HG02763 (cell line): ENCODE data around the gene CLDN19.

Source experiments
- ATAC-seq: cut with Tn5 transposase; IDR thresholded peaks from one replicate; pipeline ENCODE4 v1.9.1; 2021; ENCODE audit warnings: mild to moderate bottlenecking, moderate library complexity; ENCODE audit not compliant: unreplicated experiment

CLDN19 gene, protein sequence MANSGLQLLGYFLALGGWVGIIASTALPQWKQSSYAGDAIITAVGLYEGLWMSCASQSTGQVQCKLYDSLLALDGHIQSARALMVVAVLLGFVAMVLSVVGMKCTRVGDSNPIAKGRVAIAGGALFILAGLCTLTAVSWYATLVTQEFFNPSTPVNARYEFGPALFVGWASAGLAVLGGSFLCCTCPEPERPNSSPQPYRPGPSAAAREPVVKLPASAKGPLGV

DNA sequence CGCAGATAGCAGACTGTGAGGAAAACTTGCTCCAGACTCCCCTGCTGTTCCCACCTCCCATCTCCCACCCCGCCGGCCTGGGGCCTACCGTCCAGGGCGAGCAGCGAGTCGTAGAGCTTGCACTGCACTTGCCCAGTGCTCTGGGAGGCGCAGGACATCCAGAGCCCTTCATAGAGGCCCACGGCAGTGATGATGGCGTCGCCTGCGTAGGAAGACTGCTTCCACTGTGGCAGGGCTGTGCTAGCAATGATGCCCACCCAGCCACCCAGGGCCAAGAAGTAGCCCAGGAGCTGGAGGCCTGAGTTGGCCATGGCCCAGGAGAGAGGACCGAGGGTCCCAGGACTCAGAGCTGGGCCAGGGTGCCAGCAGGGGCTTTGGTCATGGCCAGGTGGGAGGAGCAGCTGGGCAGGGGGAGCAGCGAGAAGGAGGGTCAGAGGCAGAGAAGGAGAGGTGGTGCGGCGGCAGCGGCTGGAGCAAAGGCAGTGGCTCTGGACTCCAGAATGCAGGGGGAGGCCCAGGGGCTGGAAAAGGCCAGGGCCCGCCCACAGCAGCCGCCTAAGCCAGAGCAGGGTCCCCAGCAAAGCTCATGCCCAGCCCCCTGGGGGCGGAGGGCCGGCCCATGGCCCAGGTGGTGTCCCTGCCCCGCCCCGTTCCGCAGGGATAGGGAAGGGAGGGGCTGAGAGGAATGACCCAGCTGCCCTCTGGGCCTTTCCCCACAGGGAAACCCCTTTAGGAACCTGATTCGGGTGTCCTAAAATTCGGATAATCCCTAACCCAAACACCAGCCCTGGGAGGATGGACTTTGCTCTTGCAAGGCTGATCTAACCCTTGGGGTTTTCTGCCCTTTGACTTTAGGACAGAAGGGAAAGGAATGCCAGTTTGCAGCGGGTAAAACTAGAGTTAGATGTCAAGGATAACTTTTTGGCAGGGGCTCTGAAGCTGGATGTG, at the start of gene CLDN19:
Gene CLDN19, minus strand, starts transcription at position 484 of the 948 bp plus-strand sequence. Its CDS starts 173 bp downstream, at position 311.
- no peak for ATAC-seq

DNA sequence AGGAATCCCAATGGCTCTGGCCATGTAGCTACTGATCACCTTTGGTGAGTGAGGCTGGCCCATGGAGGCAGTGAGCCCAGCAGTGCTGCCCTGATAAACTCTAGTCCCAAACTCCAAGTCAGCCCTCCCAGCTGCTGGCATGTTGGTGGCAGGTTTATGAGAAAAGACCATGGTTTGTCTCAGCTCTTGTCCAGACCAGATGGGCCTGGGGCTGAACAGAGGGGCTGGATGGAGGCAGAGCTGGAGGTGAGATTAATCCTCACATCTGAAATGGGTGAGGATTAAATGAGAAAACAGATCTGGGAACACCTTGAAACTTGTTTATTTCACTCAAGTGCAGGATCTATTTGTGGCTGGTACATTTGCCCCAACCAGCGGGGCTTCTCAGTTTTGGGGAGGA, 48.0 kb upstream of the CLDN19 start:
- ATAC-seq: no peak

DNA sequence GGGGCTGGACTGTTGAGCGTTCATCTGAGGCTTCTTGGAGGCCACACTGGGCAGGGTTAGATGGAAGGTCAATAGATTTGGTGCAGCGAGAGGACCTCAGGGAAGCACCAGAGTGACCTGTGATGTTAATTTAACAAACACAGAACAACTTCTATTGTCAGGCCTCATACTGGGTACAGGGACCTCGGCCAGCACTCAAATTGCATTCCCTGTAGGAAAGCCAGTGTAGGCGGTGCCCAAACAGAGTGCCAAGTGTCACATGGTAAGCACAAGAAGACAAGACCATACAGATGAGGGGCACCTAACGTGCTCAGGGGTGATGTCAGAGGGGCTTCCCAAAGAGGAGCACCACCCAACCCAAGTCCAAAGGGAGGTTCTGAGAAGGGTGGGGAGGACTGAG, 46.1 kb upstream of the CLDN19 start:
- ATAC-seq: no peak

DNA sequence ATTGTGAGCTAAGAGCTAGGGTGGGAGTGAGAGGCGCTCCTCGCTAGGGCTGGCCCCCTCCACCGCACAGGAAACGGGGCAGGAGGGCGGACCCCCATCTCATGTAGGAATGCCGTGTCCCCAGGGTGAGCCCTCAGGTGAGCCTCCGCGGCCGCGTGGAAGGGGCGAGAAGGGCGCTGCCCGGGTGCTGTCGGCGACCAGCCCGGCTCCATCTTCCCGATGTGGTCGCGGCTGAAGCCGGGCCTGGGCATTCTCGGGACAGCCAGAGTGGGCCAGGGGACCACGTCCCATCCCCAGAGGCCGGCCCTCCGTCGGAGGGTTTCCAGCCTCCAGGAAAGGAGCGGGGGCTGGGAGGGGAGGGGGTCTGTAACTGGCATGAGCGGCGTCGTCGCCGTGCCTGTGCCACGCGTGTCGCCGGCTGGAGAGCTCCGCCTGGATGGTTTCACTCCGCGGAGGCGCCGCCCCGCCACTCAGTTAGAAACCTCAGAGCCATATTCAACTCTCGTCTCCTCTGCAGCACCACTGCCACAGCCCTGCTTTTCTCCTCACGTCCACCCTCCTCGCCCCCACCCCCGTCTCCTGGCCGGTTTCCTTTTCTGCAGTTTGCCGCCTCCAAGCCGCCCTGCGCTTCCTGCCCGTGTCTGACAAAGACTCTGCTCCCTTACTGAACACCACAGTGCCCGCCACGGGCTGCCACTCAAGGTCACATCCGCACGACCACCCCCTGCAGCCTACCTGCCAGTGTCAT, 45.1 kb upstream of the CLDN19 start, which contains the start of gene TMEM269:
Gene TMEM269, plus strand, starts transcription at position 46 of the 748 bp plus-strand sequence. CDS start 4,903 bp downstream, outside the sequence.
- no peak for ATAC-seq

DNA sequence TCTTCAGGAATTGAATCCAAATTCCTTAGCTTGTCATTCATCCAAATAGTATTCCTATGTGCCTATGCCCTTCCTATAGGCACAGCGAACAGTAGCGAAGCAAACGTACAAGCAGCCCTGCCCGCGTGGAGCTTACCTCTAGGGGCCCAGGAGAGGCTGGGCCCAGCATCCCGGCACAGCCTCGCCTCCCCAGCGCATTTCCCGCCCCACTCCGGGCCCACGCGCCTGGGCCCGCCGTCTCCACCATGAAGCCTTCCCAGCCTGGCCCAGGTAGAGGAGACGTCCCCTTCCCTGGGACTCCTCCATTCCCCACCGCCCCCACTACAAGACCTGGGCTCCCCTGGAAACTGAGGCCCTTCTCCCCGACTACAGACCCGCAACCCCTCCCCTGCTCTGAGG, 44.5 kb upstream of the CLDN19 start:
- no peak for ATAC-seq

DNA sequence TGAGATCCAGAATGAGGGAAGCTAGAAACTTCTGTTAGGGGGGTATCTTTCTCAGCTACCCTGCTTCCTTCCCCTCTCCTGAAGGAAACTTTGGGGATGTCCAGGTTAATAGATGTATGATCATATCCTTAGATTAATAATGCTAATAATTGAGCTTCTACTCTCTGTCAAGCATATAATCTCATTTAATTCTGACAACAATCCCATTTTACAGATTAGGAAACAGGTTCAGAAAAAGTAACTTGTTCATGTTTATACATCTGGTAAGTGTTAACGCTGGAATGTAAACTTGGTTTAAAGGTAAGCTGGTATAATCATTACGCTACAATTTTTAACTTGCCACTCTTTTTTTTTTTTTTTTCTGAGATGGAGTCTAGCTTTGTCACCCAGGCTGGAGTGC, 43.1 kb upstream of the CLDN19 start:
- no peak for ATAC-seq

DNA sequence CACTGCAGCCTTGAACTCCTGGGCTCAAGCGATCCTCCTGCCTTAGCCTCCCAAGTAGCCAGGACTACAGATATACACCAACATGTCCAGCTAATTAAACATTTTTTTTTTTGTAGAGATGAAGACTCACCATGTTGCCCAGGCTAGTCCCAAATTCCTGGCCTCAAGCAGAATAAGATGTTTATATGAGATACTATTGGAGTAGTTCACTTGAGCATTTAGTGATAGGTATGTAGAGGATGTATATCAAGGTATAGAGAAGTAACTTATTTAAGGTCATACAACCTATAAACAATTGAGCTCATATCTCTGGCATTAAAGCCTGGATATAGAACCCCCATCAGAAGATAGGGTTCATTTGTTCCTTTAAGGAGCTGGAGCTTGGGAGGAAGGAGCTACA, 40.1 kb upstream of the CLDN19 start:
- no peak for ATAC-seq

DNA sequence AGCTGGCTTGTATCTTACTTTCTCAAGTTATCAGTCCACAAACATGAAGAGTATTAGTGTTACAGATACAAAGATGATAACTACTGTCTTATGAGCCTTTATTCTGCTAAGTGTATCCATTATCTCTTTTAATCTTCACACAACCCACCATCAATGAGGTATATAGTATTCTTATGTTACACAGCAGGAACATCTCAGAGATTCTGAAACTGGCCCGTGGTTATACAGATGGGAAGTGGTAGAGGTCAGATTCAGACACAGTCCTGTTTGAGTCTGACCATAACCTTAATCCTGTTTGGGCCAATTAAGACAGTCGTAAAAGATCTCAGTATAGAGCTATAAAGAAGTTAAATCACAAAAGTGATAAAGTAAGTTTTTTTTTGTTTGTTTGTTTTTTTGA, 39.7 kb upstream of the CLDN19 start:
- no peak for ATAC-seq

DNA sequence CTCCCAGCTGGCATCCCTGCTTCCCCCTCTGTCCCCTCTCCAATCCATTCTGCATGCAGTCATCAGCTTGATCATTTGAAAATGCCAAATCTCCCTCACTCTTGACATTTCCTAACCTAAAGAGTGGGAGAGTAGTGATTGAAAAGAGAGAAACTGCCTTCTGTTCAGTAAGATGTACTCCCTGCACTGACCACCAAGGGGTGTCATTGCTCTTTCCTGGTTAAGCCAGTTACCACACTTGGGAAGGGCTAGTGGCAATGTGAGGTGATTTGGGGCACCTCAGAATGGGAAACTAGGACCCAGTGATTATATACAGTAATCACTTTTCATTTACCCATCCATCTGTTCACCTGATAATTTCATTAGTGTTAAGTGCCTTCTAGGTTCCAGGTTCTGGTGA, 37.8 kb upstream of the CLDN19 start:
- no peak for ATAC-seq

DNA sequence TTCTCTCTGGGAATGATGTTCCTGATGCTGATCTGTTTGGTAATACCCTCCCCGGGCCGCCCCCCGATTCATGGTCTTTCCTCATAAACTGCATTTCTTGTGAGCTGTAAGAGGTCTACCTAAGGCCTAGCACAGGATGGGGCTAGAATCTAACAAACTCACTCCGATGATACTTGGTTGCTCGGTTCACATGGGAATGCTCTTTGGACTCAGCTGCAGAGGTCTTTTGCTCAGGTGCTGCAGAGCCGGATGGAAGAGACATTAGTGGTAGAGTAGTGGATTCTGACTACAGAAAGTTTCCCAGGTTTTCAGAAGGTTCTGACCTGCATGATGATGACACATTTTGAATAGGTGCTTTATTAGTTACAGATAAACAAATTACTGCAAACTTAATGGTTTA, 36.5 kb upstream of the CLDN19 start:
- no peak for ATAC-seq

DNA sequence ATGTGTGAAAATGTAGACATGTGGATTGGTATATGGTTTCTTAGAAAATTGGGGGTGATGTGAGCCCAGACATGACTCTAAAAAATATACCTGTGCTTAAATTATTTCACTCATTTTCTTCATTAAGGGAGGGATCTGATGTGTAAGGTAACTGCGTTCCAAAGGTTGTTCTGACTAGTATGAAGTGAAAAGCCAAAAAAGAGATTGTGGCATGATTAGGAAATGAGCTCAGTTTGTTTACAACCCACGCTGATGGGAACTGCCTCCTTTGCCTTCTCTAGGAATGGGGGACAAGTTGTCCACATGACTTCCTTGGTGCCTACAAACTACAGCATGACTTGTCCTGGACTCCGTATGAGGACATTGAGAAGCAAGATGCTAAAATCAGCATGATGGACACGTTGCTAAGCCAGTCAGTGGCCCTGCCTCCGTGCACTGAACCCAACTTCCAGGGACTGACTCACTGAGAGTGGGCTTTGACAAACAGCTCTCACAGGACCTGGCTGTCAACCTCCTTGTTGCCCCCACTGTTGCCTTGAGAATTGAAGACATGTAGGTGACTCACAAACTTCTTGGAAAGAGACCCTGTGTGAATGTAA, 35.0 kb upstream of the CLDN19 start:
- ATAC-seq: no peak

DNA sequence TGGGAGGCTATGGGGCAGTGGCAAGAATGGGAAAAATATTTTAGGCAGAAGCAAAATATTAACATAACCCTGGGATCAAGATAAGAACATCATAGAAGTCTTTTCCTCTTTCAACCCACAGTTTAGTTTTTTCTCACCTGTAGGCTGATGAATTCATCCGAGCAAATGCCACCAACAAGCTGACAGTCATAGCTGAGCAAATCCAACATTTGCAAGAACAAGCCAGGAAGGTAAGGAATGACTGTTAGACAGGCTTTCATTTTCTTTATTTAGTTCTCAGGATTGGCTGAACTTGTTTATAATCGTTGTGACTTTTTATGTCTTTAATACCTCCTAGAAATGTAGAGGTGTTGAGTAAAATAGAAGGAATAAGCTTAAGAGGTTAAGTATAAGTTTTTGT, 33.4 kb upstream of the CLDN19 start:
- no peak for ATAC-seq

DNA sequence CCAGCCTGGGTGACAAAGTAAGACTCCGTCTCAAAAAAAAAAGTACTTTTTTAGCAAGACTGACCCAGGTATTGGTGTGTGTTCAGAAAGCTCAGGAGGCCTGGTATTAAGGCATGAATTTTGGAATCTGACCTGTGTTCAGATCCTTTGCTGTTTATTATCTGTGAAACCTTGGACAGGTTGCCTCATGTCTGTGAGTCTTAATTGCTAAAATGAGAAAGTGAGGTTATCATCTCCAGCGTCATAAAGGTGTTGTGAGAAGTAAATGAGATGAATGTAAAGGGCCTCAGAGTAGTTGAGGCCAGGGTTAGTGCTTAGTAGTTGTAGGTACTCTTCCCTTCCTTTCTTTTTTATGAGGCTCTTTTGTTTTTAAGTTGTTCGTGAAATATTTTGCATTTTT, 29.8 kb upstream of the CLDN19 start:
- ATAC-seq: no peak

DNA sequence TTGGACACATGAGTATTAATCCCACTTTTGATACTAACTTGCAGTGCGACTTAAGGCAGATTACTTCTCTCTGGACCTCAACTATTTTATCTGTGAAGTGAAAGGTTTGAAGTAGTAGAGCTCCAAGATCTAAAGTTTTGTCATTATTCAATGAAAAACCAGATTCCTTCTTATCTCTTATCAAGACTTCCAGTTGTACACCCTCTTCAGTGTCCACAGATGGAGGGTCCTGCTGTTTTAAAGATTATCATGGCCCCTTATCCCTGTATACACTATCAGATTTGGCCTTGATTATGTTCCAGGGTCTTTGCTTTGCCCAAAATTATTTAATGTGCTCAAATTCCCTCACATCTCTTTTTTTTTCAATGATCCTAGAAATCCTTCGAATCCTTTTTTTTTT, 28.1 kb upstream of the CLDN19 start:
- ATAC-seq: no peak

DNA sequence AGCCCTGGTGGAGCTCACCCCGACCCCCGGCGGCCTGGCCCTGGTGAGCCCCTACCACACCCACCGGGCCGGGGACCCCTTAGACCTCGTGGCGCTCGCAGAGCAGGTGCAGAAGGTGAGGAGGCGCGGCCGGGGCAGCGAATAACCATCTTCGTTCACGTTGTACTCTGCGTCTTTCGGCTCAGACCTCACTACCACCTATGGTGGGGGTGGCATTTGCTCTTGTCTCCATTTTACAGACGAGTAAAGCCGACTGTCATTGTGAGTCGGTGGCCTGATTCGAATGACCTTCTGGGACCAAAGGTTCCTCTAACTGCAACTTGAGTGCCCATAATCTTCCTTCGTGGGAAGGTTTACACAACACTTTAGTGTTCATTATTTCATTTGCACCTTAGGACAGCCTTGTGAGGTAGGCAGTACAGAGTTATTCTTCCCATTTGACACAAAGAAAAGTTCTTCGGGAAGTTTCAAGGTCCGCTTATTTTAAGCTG, 27.5 kb upstream of the CLDN19 start:
- ATAC-seq: no peak

DNA sequence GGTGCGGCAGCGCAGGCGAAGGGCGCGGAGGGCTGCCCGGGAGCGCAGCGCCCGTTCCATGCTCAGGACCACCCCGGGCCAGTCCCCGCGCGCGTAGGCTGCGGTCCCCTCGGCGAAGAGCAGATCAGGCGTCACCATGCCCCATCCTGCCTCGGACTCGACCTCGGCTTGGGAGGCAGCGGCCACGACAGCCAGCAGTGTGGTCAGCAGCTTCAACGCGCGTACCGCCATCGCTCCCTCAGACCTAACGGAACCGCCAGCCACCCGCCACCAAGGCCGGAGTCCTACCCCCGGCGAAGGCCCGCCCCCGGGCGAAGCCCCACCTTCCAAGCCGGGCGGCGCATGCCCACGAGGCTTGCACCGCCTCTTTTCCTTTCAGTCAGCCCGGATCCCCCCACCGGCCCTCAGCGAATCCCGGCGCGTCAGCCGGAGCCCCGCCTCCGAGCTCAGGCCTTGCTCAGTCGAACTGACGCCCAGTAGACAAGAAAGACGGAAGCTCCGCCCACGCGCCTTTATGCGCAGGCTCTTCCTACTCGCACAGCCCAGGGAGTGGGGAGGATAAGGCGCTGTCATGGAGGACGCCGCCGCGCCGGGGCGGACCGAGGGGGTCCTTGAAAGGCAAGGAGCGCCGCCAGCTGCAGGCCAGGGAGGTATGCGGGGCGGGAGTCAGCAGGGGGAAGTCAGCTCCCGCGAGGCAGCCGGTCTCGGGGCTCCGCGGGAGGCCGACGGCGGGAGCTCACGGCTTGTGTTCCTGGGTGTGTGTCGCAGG, 26.9 kb upstream of the CLDN19 start, which contains the start of the genes C1orf50 and P3H1:
Gene C1orf50, plus strand, starts transcription at position 509 of the 769 bp plus-strand sequence. Its CDS starts 63 bp downstream, at position 572.
Gene P3H1, minus strand, starts transcription at position 288 of the 769 bp plus-strand sequence. Its CDS starts 57 bp downstream, at position 231.
- peak; percentile 88 for ATAC-seq

DNA sequence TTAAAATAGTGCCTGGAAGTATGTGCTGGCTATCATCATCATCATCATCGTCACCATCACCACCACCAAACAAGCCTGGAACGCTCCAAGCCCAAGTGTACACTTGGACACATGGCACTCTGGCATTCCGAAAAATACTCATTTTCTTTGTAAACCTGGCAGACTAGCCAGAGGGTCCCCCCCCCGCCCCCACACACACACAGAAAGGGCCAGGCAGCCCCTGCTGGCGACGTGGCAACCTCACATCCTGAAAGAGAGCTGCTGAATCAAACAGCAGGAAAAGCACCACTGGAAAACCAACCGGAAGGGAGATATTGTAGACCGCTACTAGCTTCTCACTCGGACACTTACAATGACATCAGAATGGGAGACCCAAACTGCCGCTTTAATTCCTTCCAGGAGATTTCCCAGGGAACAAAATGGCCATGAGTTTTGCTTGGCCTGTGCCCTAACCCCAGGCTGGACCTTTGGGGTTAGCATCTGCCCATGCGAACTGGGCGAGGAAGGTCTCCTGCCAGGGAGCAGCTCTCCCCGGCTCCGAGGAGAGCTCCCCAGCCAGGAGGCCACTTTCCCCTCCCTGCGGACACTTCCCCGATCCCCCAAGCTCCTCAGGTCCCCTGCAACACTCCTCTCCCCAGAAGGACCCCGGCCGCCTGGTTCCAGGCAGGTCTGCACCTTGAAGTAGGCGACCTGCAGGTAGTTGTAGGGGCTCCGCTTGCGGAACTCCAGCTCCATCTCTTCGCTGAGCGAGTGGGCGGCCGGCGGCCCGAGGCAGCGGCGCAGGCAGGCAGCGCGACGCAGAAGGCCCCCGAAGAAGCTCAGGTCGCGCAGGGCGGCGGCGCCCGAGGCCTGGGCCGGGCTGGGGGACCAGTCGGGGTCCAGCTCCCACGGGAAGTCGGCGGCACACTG, 26.1 kb upstream of the CLDN19 start:
- ATAC-seq: peak; percentile 19

DNA sequence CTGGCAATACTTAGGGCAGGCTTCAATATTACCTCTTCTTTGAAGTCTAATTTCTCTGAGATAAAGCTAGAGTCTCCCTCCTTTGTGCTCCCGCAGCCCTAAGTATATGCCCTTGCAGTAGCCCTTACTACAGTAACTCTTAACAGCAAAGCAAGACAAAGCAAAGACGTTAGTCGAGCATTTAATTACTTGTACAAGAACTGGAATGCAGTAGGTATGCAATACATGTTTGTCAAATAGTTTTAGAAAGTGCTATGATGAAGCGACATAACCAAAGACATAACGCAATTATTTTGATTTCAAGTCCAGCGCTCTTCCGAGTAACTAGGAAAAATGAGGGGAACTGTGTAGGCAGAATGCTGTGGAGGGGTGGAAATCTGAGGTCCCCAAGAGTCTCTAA, 25.2 kb upstream of the CLDN19 start:
- ATAC-seq: no peak

DNA sequence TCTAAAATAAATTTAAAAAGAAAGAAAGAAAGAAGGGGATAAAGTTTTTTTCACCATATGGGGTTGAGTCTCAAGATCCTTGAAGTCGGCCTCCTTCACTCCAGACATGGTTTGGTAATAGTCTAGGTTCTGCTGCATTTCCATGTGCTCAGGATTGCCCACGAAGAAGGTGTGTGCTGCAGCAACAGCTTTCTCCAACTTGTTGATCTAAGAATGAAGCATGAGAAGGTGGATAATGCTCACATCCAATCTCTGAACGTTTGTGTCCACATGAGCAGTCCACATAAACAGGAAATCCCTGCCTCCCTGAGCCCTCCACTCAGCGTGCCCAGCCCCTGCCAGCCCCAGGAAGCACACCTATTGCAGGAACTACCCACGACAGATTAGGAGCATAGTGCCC, 22.2 kb upstream of the CLDN19 start:
- ATAC-seq: no peak
